ENCODE results near the gene SLC7A1. TPM values are rescaled to one million over a fixed set of nuclear protein-coding genes. Genes with fewer than 3 reads are reported as not detected.

The SLC7A1 gene
- total and polyA plus RNA-seq, 2 of the 8 experiments (the other 6 are each of a cell fraction or from before 2014, with no cell fraction given), result 26.8 to 114 TPM

GRCh38 chr13:29564818-29565217 is 30.7 kb downstream of the SLC7A1 start:
- Histone ChIP-seq H2BK5ac (ENCODE audit: low read depth, low read length) (no peak overlapping the region), H3K9ac (replicated peaks in 1 of 4; ENCODE audit: extremely low read depth in 1 of 4, low read depth in 3 of 4, low read length in 3 of 4) (no peak overlapping the region), H3K79me2 (ENCODE audit: control insufficient read depth in 1 of 2, insufficient read depth in 2 of 2, low read length in 2 of 2) (peaks cover 34 to 100% of the 10 kb centered on the region in 2 experiments), H3K4ac (replicated peaks; ENCODE audit: insufficient read length, low read depth, low read length) (no peak overlapping the region), H3K79me1 (ENCODE audit: low read depth, low read length) (peaks cover 22% of the 10 kb centered on the region), H4K20me1 (replicated peaks in 1 of 2; ENCODE audit: control insufficient read depth in 1 of 2, insufficient read depth in 2 of 2, low read length in 2 of 2) (peaks cover 32 to 57% of the 10 kb centered on the region in 2 experiments), H4K8ac (ENCODE audit: extremely low read depth, insufficient read depth, low read length) (no peak overlapping the region), H4K91ac (replicated peaks; ENCODE audit: insufficient read length, low read length) (no peak overlapping the region), H3K27ac (ENCODE audit: low read depth, low read length) (no peak overlapping the region), H3K23ac (ENCODE audit: insufficient read length) (no peak overlapping the region), H3K14ac (ENCODE audit: insufficient read length) (no peak overlapping the region), H3K23me2 (ENCODE audit: low read depth, low read length) (no peaks in the 10 kb centered on the region), H3K4me2 (ENCODE audit: insufficient read depth in 1 of 2, low read depth in 2 of 2, low read length in 2 of 2) (no peak overlapping the region), H3K27me3 (replicated peaks in 1 of 4; ENCODE audit: control insufficient read depth in 3 of 4, extremely low read depth in 1 of 4, insufficient read depth in 3 of 4, low read length in 3 of 4) (no peaks in the 10 kb centered on the region), H2AFZ (ENCODE audit: low read length) (no peak overlapping the region), H4K5ac (ENCODE audit: insufficient read length, low read depth, low read length) (no peak overlapping the region), H2BK12ac (ENCODE audit: low read depth, low read length) (no peak overlapping the region), H3K4me1 (replicated peaks in 1 of 4; ENCODE audit: control insufficient read depth in 3 of 4, insufficient read depth in 4 of 4, low read length in 3 of 4) (peaks cover 7 to 27% (median 21%) of the 10 kb centered on the region in 4 experiments; a peak in 5 of 7 replicates), H2AK5ac (ENCODE audit: low read depth, low read length) (no peak overlapping the region), H2BK20ac (ENCODE audit: low read length) (no peak overlapping the region), H3K36me3 (ENCODE audit: control insufficient read depth in 2 of 4, insufficient read depth in 4 of 4, low read length in 3 of 4) (no peaks in the 10 kb centered on the region), H2BK120ac (replicated peaks; ENCODE audit: low read depth, low read length) (no peak overlapping the region), H3K4me3 (ENCODE audit: extremely low read depth in 1 of 4, insufficient read depth in 2 of 4, low read depth in 3 of 4, low read length in 4 of 4) (no peak overlapping the region), H3K9me3 (ENCODE audit: insufficient read depth in 2 of 2, low read depth in 1 of 2, low read length in 1 of 2) (no peaks in the 10 kb centered on the region), H2BK15ac (ENCODE audit: low read length) (no peak overlapping the region), H3K56ac (replicated peaks; ENCODE audit: insufficient read length, low read depth, low read length) (no peak overlapping the region), H3K18ac (ENCODE audit: extremely low read depth, low read length) (no peak overlapping the region)
- ChIA-PET POLR2A (ENCODE audit: partially characterized antibody) (no interaction called here), CTCF (ENCODE audit: partially characterized antibody) (interaction anchor here (0.8 to 2.4 kb wide), 8 partner anchors 8 to 142 kb away, joined by 3 to 15 read pairs (median 5); no protein-coding TSS in a partner anchor)
- FAIRE-seq, result no peak
- no peak for DNase-seq (ENCODE audit: low read depth in 1 of 2, low spot score in 2 of 2)
- TF ChIP-seq POLR2A (IDR thresholded peaks at IDR 0.05; ENCODE audit: control extremely low read depth in 1 of 2, low read depth in 2 of 2, low read length in 2 of 2) (no peak), FOSL1 (IDR thresholded peaks at IDR 0.05; ENCODE audit: insufficient read depth, low read depth, low read length) (no peak), TBP (IDR thresholded peaks at IDR 0.05; ENCODE audit: low read depth, low read length) (no peak), SIX5 (IDR thresholded peaks at IDR 0.05; ENCODE audit: low read depth, low read length) (no peak), CEBPB (IDR thresholded peaks at IDR 0.05; ENCODE audit: low read depth, low read length) (no peak), MAX (IDR thresholded peaks at IDR 0.05) (no peak), EZH2 (IDR thresholded peaks at IDR 0.05; ENCODE audit: low read depth, low read length, severe bottlenecking) (no peak), MAFK (IDR thresholded peaks at IDR 0.05; ENCODE audit: low read depth, low read length) (no peak), RFX5 (IDR thresholded peaks at IDR 0.05; ENCODE audit: borderline replicate concordance, low read depth, low read length) (no peak), KDM1A (IDR thresholded peaks at IDR 0.05; ENCODE audit: borderline replicate concordance, low read length) (no peak), HDAC2 (IDR thresholded peaks at IDR 0.05; ENCODE audit: borderline replicate concordance in 1 of 2, low read depth in 2 of 2, low read length in 2 of 2) (no peak), KDM5A (IDR thresholded peaks at IDR 0.05; ENCODE audit: low read length) (no peak)
- TF ChIP-seq, protein P1, sequence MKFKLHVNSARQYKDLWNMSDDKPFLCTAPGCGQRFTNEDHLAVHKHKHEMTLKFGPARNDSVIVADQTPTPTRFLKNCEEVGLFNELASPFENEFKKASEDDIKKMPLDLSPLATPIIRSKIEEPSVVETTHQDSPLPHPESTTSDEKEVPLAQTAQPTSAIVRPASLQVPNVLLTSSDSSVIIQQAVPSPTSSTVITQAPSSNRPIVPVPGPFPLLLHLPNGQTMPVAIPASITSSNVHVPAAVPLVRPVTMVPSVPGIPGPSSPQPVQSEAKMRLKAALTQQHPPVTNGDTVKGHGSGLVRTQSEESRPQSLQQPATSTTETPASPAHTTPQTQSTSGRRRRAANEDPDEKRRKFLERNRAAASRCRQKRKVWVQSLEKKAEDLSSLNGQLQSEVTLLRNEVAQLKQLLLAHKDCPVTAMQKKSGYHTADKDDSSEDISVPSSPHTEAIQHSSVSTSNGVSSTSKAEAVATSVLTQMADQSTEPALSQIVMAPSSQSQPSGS (IDR thresholded peaks at IDR 0.05; ENCODE audit: low read length), result no peak

All from H1 (cell line).